ENCODE measurements around the gene KANK2. TPM values are rescaled to one million over a fixed set of nuclear protein-coding genes. Genes with fewer than 3 reads are reported as not detected.

KANK2 gene
- 104 and 126 TPM in 2 replicates for total RNA-seq (2012; rRNA removed)
- polyA plus RNA-seq (2012; rRNA removed), result 156 and 176 TPM in 2 replicates
- 95.0 and 131 TPM in 2 replicates for polyA plus RNA-seq (2012; cell fraction: cytosol; rRNA removed)
- 95.7 and 185 TPM in 2 replicates for polyA plus RNA-seq (2012; cell fraction: nucleus; rRNA removed; ENCODE audit: low replicate concordance)
- Bru-seq, nascent RNA, result percentile 77 among the genes with signal in this experiment
- percentile 93 among the genes with signal in this experiment for BruChase-seq, experiment 1, labeled RNA remaining after a 6-hour chase
- percentile 87 among the genes with signal in this experiment for BruChase-seq, experiment 2, labeled RNA remaining after a 2-hour chase
- long read RNA-seq, full-length matches to known transcripts, result 4 of 116 reads
- long read RNA-seq, partial matches to known transcripts, result 53 of 116 reads
- long read RNA-seq, other reads (novel, unspliced or antisense), result 59 of 116 reads

DNA sequence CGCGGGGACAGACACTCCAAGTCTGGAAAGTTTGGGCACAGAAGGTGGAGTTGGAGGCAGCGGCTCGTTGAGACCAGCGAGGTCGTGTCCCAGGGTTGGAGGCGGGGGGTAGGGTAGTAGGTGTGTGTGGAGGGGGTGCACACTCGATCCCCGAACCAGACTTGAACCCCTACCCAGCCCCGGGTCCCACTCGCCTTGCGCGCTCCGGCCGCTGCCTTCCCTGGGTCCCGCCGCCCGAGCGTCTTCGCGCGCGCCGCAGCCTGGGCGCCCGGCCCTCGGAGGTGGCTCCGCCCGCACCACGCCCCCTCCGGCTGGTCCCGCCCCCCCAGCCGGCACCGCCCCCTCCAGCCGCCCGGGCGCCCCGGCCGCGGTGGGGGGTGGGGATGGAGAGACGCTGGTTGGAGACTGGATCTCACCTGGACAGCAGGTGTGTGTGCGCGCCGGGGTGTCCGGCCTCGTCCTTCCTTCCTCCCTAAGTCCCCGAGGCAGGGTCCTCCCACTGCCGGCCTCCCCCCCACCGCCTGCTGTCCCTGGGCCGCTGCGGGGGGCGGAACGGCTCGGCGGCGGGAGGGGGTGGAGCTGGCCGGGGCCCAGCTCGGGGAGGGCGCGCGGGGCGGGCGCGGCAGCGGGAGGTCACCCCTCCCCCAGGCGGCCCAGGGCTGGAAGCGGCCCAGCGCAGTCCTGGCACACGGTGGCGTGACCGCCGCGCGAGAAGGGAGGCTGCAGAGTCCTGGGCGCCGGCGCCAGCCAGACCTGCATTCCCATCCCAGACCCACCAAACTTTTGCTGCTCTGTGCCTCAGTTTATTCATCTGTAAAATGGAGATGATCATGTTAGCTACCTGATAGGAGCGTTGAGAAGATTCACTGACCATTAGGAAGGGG is at the start of gene KANK2:
Gene KANK2, minus strand, starts transcription at position 255 of the 884 bp plus-strand sequence. CDS start 3,034 bp downstream, outside the sequence.
- dilution Hi-C loops (cut with HindIII; ENCODE audit: low sequenced_read_pairs, unreplicated experiment) (no loop called here), in situ Hi-C loops (cut with MboI; ENCODE audit: low sequenced_read_pairs) (no loop called here), intact Hi-C loops (cut with micrococcal nuclease) (no loop called here)
- Histone ChIP-seq H4K91ac (ENCODE audit: insufficient read depth, low read depth, low read length) (peak within 1 kb of the TSS; percentile 89), H2AK9ac (replicated peaks; ENCODE audit: low read depth, low read length, poor library complexity) (peak within 1 kb of the TSS; percentile 98), H2BK15ac (ENCODE audit: low read depth, low read length) (peak within 1 kb of the TSS; percentile 97; the same call in 2 of the 3 replicates), H4K5ac (ENCODE audit: low read depth, low read length) (peak within 1 kb of the TSS; percentile 82), H2BK20ac (ENCODE audit: low read depth, low read length) (peak within 1 kb of the TSS; percentile 64), H3K9ac (ENCODE audit: low read depth, low read length) (peak within 1 kb of the TSS; percentile 100), H3K4me2 (ENCODE audit: low read depth, low read length) (peak within 1 kb of the TSS; percentile 91), H3K14ac (replicated peaks; ENCODE audit: low read depth, low read length) (peak within 1 kb of the TSS; percentile 99), H3K4me1 (ENCODE audit: control insufficient read depth, insufficient read depth, low read length) (peaks cover 18% of the 10 kb centered on the region), H3K56ac (ENCODE audit: extremely low read depth, insufficient read depth, low read length) (peak within 1 kb of the TSS; percentile 93), H3K79me1 (ENCODE audit: low read depth in 1 of 2, low read length in 2 of 2) (peaks cover 19 to 58% of the 10 kb centered on the region in 2 experiments), H3K9me3 (ENCODE audit: control insufficient read depth, insufficient read depth, low read length) (no peaks in the 10 kb centered on the region), H2AFZ (replicated peaks; ENCODE audit: low read length, poor library complexity) (peak within 1 kb of the TSS; percentile 96), H4K20me1 (ENCODE audit: insufficient read depth, low read length) (peaks cover 5% of the 10 kb centered on the region; the same call in 1 of the 2 replicates), H3K27ac (ENCODE audit: insufficient read depth, low read length) (peak within 1 kb of the TSS; percentile 98), H3K36me3 (ENCODE audit: control insufficient read depth, insufficient read depth, low read length) (peaks cover 31% of the 10 kb centered on the region), H2BK120ac (ENCODE audit: low read depth, low read length) (peak within 1 kb of the TSS; percentile 95), H2AK5ac (ENCODE audit: low read depth, low read length) (peak within 1 kb of the TSS; percentile 99), H3K4me3 (ENCODE audit: insufficient read depth, low read depth, low read length) (peak within 1 kb of the TSS; percentile 99), H3K27me3 (ENCODE audit: control insufficient read depth, insufficient read depth, low read length) (no peaks in the 10 kb centered on the region), H3K9me1 (ENCODE audit: insufficient read depth, low read length) (peaks cover 10% of the 10 kb centered on the region), H4K8ac (ENCODE audit: low read depth in 2 of 2, low read length in 2 of 2) (peak within 1 kb of the TSS; percentile 92 to 97), H2BK5ac (ENCODE audit: low read depth, low read length, poor library complexity, severe bottlenecking) (peak within 1 kb of the TSS; percentile 94), H3K18ac (ENCODE audit: low read depth, low read length) (peak within 1 kb of the TSS; percentile 89), H3K4ac (ENCODE audit: low read depth, low read length) (peak within 1 kb of the TSS; percentile 94), H3K23ac (ENCODE audit: low read depth, low read length) (peak within 1 kb of the TSS; percentile 99)
- BruUV-seq (replicated peaks), result no TSS peak
- ATAC-seq (ENCODE audit: low read depth) (peak; percentile 89), DNase-seq (peak; percentile 55)
- no peak for TF ChIP-seq RFX5 (IDR thresholded peaks at IDR 0.05; ENCODE audit: low read depth, low read length)
- peak; percentile 59; the same call in 1 of the 2 replicates for TF ChIP-seq POLR2A (IDR thresholded peaks at IDR 0.05; ENCODE audit: low read depth, low read length)
- TF ChIP-seq BHLHE40 (IDR thresholded peaks at IDR 0.05; ENCODE audit: low read depth, low read length), result peak; percentile 21; the same call in 1 of the 2 replicates
- peak; percentile 53; the same call in 1 of the 2 replicates for TF ChIP-seq MXI1 (IDR thresholded peaks at IDR 0.05; ENCODE audit: borderline replicate concordance, low read depth, low read length)
- TF ChIP-seq MAZ (IDR thresholded peaks at IDR 0.05; ENCODE audit: borderline replicate concordance, low read depth, low read length), result peak; percentile 79; the same call in 1 of the 2 replicates
- no peak for TF ChIP-seq FOS (IDR thresholded peaks at IDR 0.05; ENCODE audit: low read depth, low read length)
- TF ChIP-seq RCOR1 (IDR thresholded peaks at IDR 0.05; ENCODE audit: insufficient replicate concordance, low read length), result peak; percentile 90
- no peak for TF ChIP-seq RAD21 (IDR thresholded peaks at IDR 0.05; ENCODE audit: low read length)
- no peak for TF ChIP-seq MAFK (IDR thresholded peaks at IDR 0.05; ENCODE audit: low read depth, low read length)
- 60% methylated on average over 1 of the region's 78 CpGs; no CpG with 5 or more reads in 1 of the 2 experiments for WGBS, 2 experiments (ENCODE audit: extremely low coverage in 2 of 2, insufficient read length in 1 of 2)
- POLR2A ChIA-PET (ENCODE audit: unreplicated experiment), result interaction anchor here (0.9 to 1.0 kb wide), 2 partner anchors 10 to 54 kb away, joined by 3 read pairs; no protein-coding TSS in a partner anchor
- CTCF ChIA-PET, result no interaction called here

All from IMR-90 (cell line).